Neural progenitor cell (in vitro differentiated cells): ENCODE measurements around the gene PGAP3. TPM values are rescaled to one million over a fixed set of nuclear protein-coding genes. Genes with fewer than 3 reads are reported as not detected.

Source experiments
- DNase-seq: peaks from one replicate; pipeline ENCODE4 v3.0.0-alpha.2; 2016; ENCODE audit warnings: low spot score
- H2AFZ ChIP-seq: fragments of 200-600 bp; sonication (generic); replicated peaks from 2 replicates; pipeline ENCODE4 v1.6.1; 2016; ENCODE audit warnings: antibody characterized with exemption
- H3F3A ChIP-seq: fragments of 200-600 bp; sonication (generic); 2 replicates; pipeline ENCODE4 v1.6.1; 2016; ENCODE audit warnings: antibody characterized with exemption, low read depth
- H3K27ac ChIP-seq: fragments of 200-600 bp; sonication (generic); 2 replicates; pipeline ENCODE4 v1.5.1; 2016; ENCODE audit warnings: mild to moderate bottlenecking
- H3K27me3 ChIP-seq: fragments of 200-600 bp; sonication (generic); 2 replicates; pipeline ENCODE4 v1.6.1; 2016; ENCODE audit warnings: mild to moderate bottlenecking, moderate library complexity
- H3K36me3 ChIP-seq: fragments of 200-600 bp; sonication (generic); 2 replicates; pipeline ENCODE4 v1.5.1; 2016
- H3K4me1 ChIP-seq: fragments of 200-600 bp; sonication (generic); 2 replicates; pipeline ENCODE4 v1.6.1; 2016; ENCODE audit warnings: mixed run types
- H3K4me2 ChIP-seq: fragments of 200-600 bp; sonication (generic); 2 replicates; pipeline ENCODE4 v1.6.1; 2016
- H3K4me3 ChIP-seq: fragments of 200-600 bp; sonication (generic); 2 replicates; pipeline ENCODE4 v1.5.1; 2016
- H3K79me2 ChIP-seq: fragments of 200-600 bp; sonication (generic); 2 replicates; pipeline ENCODE4 v1.6.1; 2016; ENCODE audit warnings: low read depth
- H3K9ac ChIP-seq: fragments of 200-600 bp; sonication (generic); 2 replicates; pipeline ENCODE4 v1.6.1; 2016
- H3K9me3 ChIP-seq: fragments of 200-600 bp; sonication (generic); 2 replicates; pipeline ENCODE4 v1.5.1; 2016; ENCODE audit warnings: low read depth
- H4K20me1 ChIP-seq: fragments of 200-600 bp; sonication (generic); 2 replicates; pipeline ENCODE4 v1.6.1; 2016; ENCODE audit warnings: low read depth
- H3K27ac Mint-ChIP-seq: 3 replicates; pipeline ENCODE4 v1.8.0; 2021; ENCODE audit warnings: mixed read lengths
- H3K27me3 Mint-ChIP-seq: 2 replicates; pipeline ENCODE4 v1.8.0; 2022; ENCODE audit warnings: low read depth, mild to moderate bottlenecking, inconsistent platforms, moderate library complexity, mixed read lengths; ENCODE audit not compliant: insufficient read depth
- H3K36me3 Mint-ChIP-seq: 3 replicates; pipeline ENCODE4 v1.8.0; 2021; ENCODE audit warnings: mixed read lengths
- H3K4me1 Mint-ChIP-seq: 3 replicates; pipeline ENCODE4 v1.8.0; 2021; ENCODE audit warnings: mixed read lengths
- H3K4me3 Mint-ChIP-seq: 3 replicates; pipeline ENCODE4 v1.8.0; 2021; ENCODE audit warnings: mild to moderate bottlenecking, moderate library complexity, mixed read lengths
- H3K9me3 Mint-ChIP-seq: 3 replicates; pipeline ENCODE4 v1.8.0; 2020; ENCODE audit warnings: mixed read lengths
- EZH2 ChIP-seq: fragments of 200-600 bp; sonication (generic); IDR thresholded peaks from 2 replicates; pipeline ENCODE4 v1.6.1; 2017; ENCODE audit warnings: antibody characterized with exemption, mild to moderate bottlenecking, moderate library complexity
- EZH2phosphoT487 ChIP-seq: fragments of 200-600 bp; sonication (generic); IDR thresholded peaks from 2 replicates; pipeline ENCODE4 v1.6.1; 2017; ENCODE audit warnings: antibody characterized with exemption
- total RNA-seq: library from RNA; depleted of rRNA; stranded (reverse); fragments of >200 nt; gene quantifications from 2 replicates; pipeline ENCODE4 v1.2.3, GENCODE V29; 2015; ENCODE audit warnings: low replicate concordance
- TF ChIP-seq, protein P1 (sequence below): fragments of 200-600 bp; sonication (generic); IDR thresholded peaks from 2 replicates; pipeline ENCODE4 v1.5.1; 2017; ENCODE audit warnings: antibody characterized with exemption, mild to moderate bottlenecking

PGAP3 gene
- total RNA-seq, 1 donor from 2014 or later: 6.6 TPM

- no peak overlapping the region for H3K4me3 Mint-ChIP-seq
- H3K27ac ChIP-seq: no peak overlapping the region
- H3K4me3 ChIP-seq: no peak overlapping the region
- H3K27ac Mint-ChIP-seq: no peak overlapping the region
- peaks cover 9% of the 10 kb centered on the region for H3F3A ChIP-seq
- H3K4me2 ChIP-seq: no peak overlapping the region
- no peak overlapping the region for H3K9ac ChIP-seq
- peaks cover 19% of the 10 kb centered on the region for H3K4me1 Mint-ChIP-seq
- no peaks in the 10 kb centered on the region for H3K79me2 ChIP-seq
- peaks cover 6% of the 10 kb centered on the region for H3K36me3 Mint-ChIP-seq
- no peak for DNase-seq
- H3K9me3 Mint-ChIP-seq: no peaks in the 10 kb centered on the region
- peaks cover 13% of the 10 kb centered on the region for H3K4me1 ChIP-seq
- TF ChIP-seq, protein P1, sequence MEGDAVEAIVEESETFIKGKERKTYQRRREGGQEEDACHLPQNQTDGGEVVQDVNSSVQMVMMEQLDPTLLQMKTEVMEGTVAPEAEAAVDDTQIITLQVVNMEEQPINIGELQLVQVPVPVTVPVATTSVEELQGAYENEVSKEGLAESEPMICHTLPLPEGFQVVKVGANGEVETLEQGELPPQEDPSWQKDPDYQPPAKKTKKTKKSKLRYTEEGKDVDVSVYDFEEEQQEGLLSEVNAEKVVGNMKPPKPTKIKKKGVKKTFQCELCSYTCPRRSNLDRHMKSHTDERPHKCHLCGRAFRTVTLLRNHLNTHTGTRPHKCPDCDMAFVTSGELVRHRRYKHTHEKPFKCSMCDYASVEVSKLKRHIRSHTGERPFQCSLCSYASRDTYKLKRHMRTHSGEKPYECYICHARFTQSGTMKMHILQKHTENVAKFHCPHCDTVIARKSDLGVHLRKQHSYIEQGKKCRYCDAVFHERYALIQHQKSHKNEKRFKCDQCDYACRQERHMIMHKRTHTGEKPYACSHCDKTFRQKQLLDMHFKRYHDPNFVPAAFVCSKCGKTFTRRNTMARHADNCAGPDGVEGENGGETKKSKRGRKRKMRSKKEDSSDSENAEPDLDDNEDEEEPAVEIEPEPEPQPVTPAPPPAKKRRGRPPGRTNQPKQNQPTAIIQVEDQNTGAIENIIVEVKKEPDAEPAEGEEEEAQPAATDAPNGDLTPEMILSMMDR: no peak
- no peak for TF ChIP-seq EZH2phosphoT487
- TF ChIP-seq EZH2: no peak
- H2AFZ ChIP-seq: no peak overlapping the region
- H3K36me3 ChIP-seq: no peaks in the 10 kb centered on the region
- no peaks in the 10 kb centered on the region for H3K9me3 ChIP-seq
- peaks cover 35% of the 10 kb centered on the region for H4K20me1 ChIP-seq
- H3K27me3 ChIP-seq: peaks cover 2% of the 10 kb centered on the region
- H3K27me3 Mint-ChIP-seq: peaks cover 2% of the 10 kb centered on the region
Observed at GRCh38 chr17:39660011-39660360, 27.9 kb downstream of the PGAP3 start.

DNA sequence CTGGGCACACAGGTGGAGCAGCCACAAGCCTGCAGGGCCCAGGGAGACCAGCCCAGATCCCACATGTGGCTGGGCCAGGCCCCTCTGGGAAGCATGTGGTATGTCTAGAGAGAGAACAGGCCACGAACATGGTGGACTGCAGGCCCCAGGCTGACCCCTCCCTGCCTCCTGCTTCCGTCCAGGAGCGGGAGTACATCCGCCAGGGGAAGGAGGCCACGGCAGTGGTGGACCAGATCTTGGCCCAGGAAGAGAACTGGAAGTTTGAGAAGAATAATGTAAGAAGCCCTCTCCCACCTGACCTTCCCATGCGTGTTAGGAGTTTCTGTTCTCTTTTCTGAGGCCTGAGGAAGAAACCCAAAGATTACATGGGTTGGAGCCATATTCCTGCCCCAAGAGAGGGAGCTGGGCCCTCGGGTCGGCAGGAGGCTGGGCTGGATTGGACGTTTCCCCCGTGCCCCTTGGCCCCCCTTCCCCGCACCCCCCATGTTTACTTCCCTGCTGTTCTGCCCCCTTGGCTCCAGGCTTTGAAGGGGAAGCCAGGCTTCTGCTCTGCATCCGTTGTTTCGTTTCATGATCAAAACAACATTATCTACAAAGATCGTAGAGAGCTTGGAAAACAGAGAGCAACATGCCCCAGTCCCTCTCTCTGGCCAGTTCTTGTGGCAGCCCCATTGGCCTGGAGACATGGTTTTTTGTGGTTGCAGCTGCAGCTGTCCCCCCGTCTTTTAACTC, 28.4 kb downstream of the PGAP3 start:
- Histone ChIP-seq H3K27ac (no peak overlapping the region), H3K9me3 (no peaks in the 10 kb centered on the region), H4K20me1 (peaks cover 32% of the 10 kb centered on the region), H3K79me2 (peaks cover 3% of the 10 kb centered on the region), H2AFZ (no peak overlapping the region), H3K4me2 (no peak overlapping the region), H3K4me1 (peaks cover 16% of the 10 kb centered on the region), H3K27me3 (no peaks in the 10 kb centered on the region), H3F3A (peaks cover 9% of the 10 kb centered on the region), H3K4me3 (no peak overlapping the region), H3K36me3 (no peaks in the 10 kb centered on the region), H3K9ac (no peak overlapping the region)
- H3K27ac Mint-ChIP-seq: no peak overlapping the region
- peaks cover 24% of the 10 kb centered on the region for H3K4me1 Mint-ChIP-seq
- peaks cover 11% of the 10 kb centered on the region for H3K36me3 Mint-ChIP-seq
- no peaks in the 10 kb centered on the region for H3K9me3 Mint-ChIP-seq
- TF ChIP-seq EZH2phosphoT487 (no peak), EZH2 (no peak)
- TF ChIP-seq, protein P1: no peak
- H3K4me3 Mint-ChIP-seq: no peak overlapping the region
- peaks cover 2% of the 10 kb centered on the region for H3K27me3 Mint-ChIP-seq
- no peak for DNase-seq

- TF ChIP-seq, protein P1: no peak
- no peak for TF ChIP-seq EZH2phosphoT487
- no peak overlapping the region for H3K27ac ChIP-seq
- no peaks in the 10 kb centered on the region for H3K27me3 ChIP-seq
- peaks cover 15% of the 10 kb centered on the region for H3K4me1 ChIP-seq
- no peak overlapping the region for H3K9ac ChIP-seq
- peaks cover 31% of the 10 kb centered on the region for H4K20me1 ChIP-seq
- H3K27ac Mint-ChIP-seq: no peak overlapping the region
- no peak for DNase-seq
- H2AFZ ChIP-seq: no peak overlapping the region
- no peak overlapping the region for H3K4me3 ChIP-seq
- no peaks in the 10 kb centered on the region for H3K9me3 Mint-ChIP-seq
- peaks cover 2% of the 10 kb centered on the region for H3K27me3 Mint-ChIP-seq
- peaks cover 8% of the 10 kb centered on the region for H3K79me2 ChIP-seq
- no peak overlapping the region for H3K4me3 Mint-ChIP-seq
- peaks cover 9% of the 10 kb centered on the region for H3K36me3 Mint-ChIP-seq
- H3K4me2 ChIP-seq: no peak overlapping the region
- H3K4me1 Mint-ChIP-seq: peaks cover 25% of the 10 kb centered on the region
- H3K9me3 ChIP-seq: no peaks in the 10 kb centered on the region
- peaks cover 5% of the 10 kb centered on the region for H3F3A ChIP-seq
- H3K36me3 ChIP-seq: no peaks in the 10 kb centered on the region
Observed at GRCh38 chr17:39658760-39659159, 29.1 kb downstream of the PGAP3 start.
